MM.1S (cell line): ENCODE measurements around the gene HIKESHI.

Source experiments
- DNase-seq: peaks from one replicate; pipeline ENCODE4 v3.0.0-alpha.2; 2015
- H2AFZ ChIP-seq: fragments of 300-600 bp; sonication (generic); 2 replicates; pipeline ENCODE4 v1.6.0; 2016; ENCODE audit warnings: antibody characterized with exemption, low read length
- H3F3A ChIP-seq: fragments of 300-600 bp; sonication (generic); 2 replicates; pipeline ENCODE4 v1.6.1; 2016; ENCODE audit warnings: mild to moderate bottlenecking, antibody characterized with exemption, low read length, moderate library complexity, mixed read lengths; ENCODE audit not compliant: insufficient read depth
- H3K27ac ChIP-seq: fragments of 300-600 bp; sonication (generic); 2 replicates; pipeline ENCODE4 v1.5.1; 2016; ENCODE audit warnings: mild to moderate bottlenecking, low read length
- H3K27me3 ChIP-seq: fragments of 300-600 bp; sonication (generic); replicated peaks from 2 replicates; pipeline ENCODE4 v1.6.0; 2016; ENCODE audit warnings: low read length; ENCODE audit not compliant: insufficient read depth
- H3K36me3 ChIP-seq: fragments of 300-600 bp; sonication (generic); replicated peaks from 2 replicates; pipeline ENCODE4 v1.6.1; 2016; ENCODE audit warnings: mild to moderate bottlenecking, low read length, mixed read lengths; ENCODE audit not compliant: insufficient read depth
- H3K4me1 ChIP-seq: fragments of 300-600 bp; sonication (generic); 2 replicates; pipeline ENCODE4 v1.6.1; 2016; ENCODE audit warnings: low read length, mixed read lengths
- H3K4me2 ChIP-seq: fragments of 300-600 bp; sonication (generic); 2 replicates; pipeline ENCODE4 v1.6.0; 2016; ENCODE audit warnings: low read depth, low read length
- H3K4me3 ChIP-seq: fragments of 300-600 bp; sonication (generic); 2 replicates; pipeline ENCODE4 v1.5.1; 2016; ENCODE audit warnings: low read length, mixed read lengths
- H3K79me2 ChIP-seq: fragments of 300-600 bp; sonication (generic); 2 replicates; pipeline ENCODE4 v1.6.1; 2016; ENCODE audit warnings: mixed run types, low read length, mixed read lengths
- H3K9ac ChIP-seq: fragments of 300-600 bp; sonication (generic); 2 replicates; pipeline ENCODE4 v1.6.1; 2016; ENCODE audit warnings: low read length, mixed read lengths
- H3K9me2 ChIP-seq: fragments of 300-600 bp; sonication (generic); replicated peaks from 2 replicates; pipeline ENCODE4 v1.6.1; 2016; ENCODE audit warnings: mild to moderate bottlenecking, low read length, mixed read lengths; ENCODE audit not compliant: insufficient read depth
- H3K9me3 ChIP-seq: fragments of 300-600 bp; sonication (generic); replicated peaks from 2 replicates; pipeline ENCODE4 v1.6.1; 2016; ENCODE audit warnings: mild to moderate bottlenecking, low read length, mixed read lengths; ENCODE audit not compliant: insufficient read depth
- H4K20me1 ChIP-seq: fragments of 300-600 bp; sonication (generic); 2 replicates; pipeline ENCODE4 v1.6.1; 2016; ENCODE audit warnings: mild to moderate bottlenecking, low read length, moderate library complexity, mixed read lengths; ENCODE audit not compliant: insufficient read depth
- CTCF ChIP-seq: fragments of 300-600 bp; sonication (generic); IDR thresholded peaks from 2 replicates; pipeline ENCODE4 v1.5.1; 2016; ENCODE audit warnings: antibody characterized with exemption, low read length, mixed read lengths
- EZH2 ChIP-seq: fragments of 300-600 bp; sonication (generic); optimal IDR thresholded peaks from 2 replicates; pipeline ENCODE3; 2017; ENCODE audit warnings: low read depth, mild to moderate bottlenecking, antibody characterized with exemption, low read length, mixed read lengths
- EZH2phosphoT487 ChIP-seq: fragments of 300-600 bp; sonication (generic); IDR thresholded peaks from 2 replicates; pipeline ENCODE4 v1.6.1; 2018; ENCODE audit warnings: antibody characterized with exemption, low read length

The HIKESHI gene

GRCh38 chr11:86386746-86387145 lies 84.7 kb downstream of the HIKESHI start:
- TF ChIP-seq EZH2phosphoT487 (no peak), CTCF (no peak), EZH2 (no peak)
- no peaks in the 10 kb centered on the region for H4K20me1 ChIP-seq
- H3K4me3 ChIP-seq, result no peak overlapping the region
- H3K4me1 ChIP-seq, result no peaks in the 10 kb centered on the region
- H3K27me3 ChIP-seq, result no peaks in the 10 kb centered on the region
- DNase-seq, result no peak
- no peak overlapping the region for H3K27ac ChIP-seq
- H3K9me3 ChIP-seq, result no peaks in the 10 kb centered on the region
- no peak overlapping the region for H3K9ac ChIP-seq
- no peaks in the 10 kb centered on the region for H3K36me3 ChIP-seq
- no peaks in the 10 kb centered on the region for H3F3A ChIP-seq
- H3K79me2 ChIP-seq, result no peaks in the 10 kb centered on the region
- H2AFZ ChIP-seq, result no peak overlapping the region
- no peaks in the 10 kb centered on the region for H3K9me2 ChIP-seq
- no peak overlapping the region for H3K4me2 ChIP-seq

GRCh38 chr11:86388198-86388597 lies 86.2 kb downstream of the HIKESHI start:
- no peak overlapping the region for H3K27ac ChIP-seq
- TF ChIP-seq EZH2phosphoT487 (no peak), EZH2 (no peak), CTCF (no peak)

GRCh38 chr11:86390487-86390886 lies 88.4 kb downstream of the HIKESHI start:
- Histone ChIP-seq H3K27me3 (no peaks in the 10 kb centered on the region), H3K9me2 (no peaks in the 10 kb centered on the region), H3F3A (no peaks in the 10 kb centered on the region), H3K4me3 (no peak overlapping the region), H3K27ac (no peak overlapping the region), H4K20me1 (no peaks in the 10 kb centered on the region), H3K36me3 (no peaks in the 10 kb centered on the region), H3K9me3 (no peaks in the 10 kb centered on the region), H2AFZ (no peak overlapping the region), H3K9ac (no peak overlapping the region), H3K4me2 (no peak overlapping the region), H3K79me2 (no peaks in the 10 kb centered on the region), H3K4me1 (no peaks in the 10 kb centered on the region)
- TF ChIP-seq EZH2phosphoT487, result no peak
- no peak for TF ChIP-seq CTCF
- TF ChIP-seq EZH2, result no peak
- no peak for DNase-seq

More at GRCh38 chr11:86388198-86388597, 86.2 kb downstream of the HIKESHI start:
- Histone ChIP-seq H3K9me3 (no peaks in the 10 kb centered on the region), H3K4me1 (no peaks in the 10 kb centered on the region), H3K4me2 (no peak overlapping the region), H4K20me1 (no peaks in the 10 kb centered on the region), H3K9ac (no peak overlapping the region), H3K27me3 (no peaks in the 10 kb centered on the region), H3F3A (no peaks in the 10 kb centered on the region), H3K4me3 (no peak overlapping the region), H3K9me2 (no peaks in the 10 kb centered on the region), H3K36me3 (no peaks in the 10 kb centered on the region), H3K79me2 (no peaks in the 10 kb centered on the region), H2AFZ (no peak overlapping the region)
- no peak for DNase-seq
